HG03064 (cell line): ENCODE results near the gene COPG2.

ENCODE experiments used
- ATAC-seq: cut with Tn5 transposase; IDR thresholded peaks from one replicate; pipeline ENCODE4 v1.9.1; 2021; ENCODE audit warnings: low read depth; ENCODE audit not compliant: unreplicated experiment

Gene COPG2

DNA sequence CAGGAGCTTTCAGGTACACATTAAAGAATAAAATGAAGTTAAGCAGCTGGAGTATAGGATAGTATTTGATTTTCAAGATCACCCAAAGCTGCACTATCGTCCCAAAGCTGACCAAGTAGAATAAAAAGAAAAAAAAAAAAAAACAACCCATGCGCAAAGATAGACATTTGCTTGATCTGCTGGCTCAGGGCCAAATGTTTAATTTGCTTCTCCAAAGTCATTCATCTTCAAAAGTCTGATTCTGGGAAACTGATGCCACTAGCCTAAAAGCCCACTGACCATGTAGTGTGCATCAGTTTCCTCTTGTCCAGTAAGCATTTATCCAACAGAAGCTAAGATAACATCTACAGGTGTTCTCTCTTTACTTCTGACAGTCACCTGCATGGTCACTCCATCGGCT, 162.2 kb downstream of the COPG2 start:
- ATAC-seq: no peak

DNA sequence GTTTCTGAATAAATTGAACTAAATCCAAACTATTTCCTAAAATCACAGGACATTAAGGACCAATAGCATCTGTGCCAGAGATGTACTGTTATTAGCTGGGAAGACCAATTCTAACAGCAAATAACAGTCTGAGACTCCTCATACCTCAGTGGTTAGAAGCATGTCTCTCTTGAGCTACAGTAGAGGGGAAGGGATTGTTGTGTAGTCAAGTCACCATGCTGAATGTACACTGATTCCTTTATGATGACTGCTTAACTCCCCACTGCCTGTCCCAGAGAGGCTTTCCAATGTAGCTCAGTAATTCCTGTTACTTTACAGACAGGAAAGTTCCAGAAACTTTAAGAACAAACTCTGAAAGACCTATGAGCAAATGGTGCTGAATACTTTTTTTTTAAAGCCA, 162.8 kb downstream of the COPG2 start:
- no peak for ATAC-seq

GRCh38 chr7:130500910-130501309, 167.6 kb downstream of the COPG2 start:
- ATAC-seq: no peak

- no peak for ATAC-seq
Observed at GRCh38 chr7:130500463-130500862, 168.1 kb downstream of the COPG2 start.

DNA sequence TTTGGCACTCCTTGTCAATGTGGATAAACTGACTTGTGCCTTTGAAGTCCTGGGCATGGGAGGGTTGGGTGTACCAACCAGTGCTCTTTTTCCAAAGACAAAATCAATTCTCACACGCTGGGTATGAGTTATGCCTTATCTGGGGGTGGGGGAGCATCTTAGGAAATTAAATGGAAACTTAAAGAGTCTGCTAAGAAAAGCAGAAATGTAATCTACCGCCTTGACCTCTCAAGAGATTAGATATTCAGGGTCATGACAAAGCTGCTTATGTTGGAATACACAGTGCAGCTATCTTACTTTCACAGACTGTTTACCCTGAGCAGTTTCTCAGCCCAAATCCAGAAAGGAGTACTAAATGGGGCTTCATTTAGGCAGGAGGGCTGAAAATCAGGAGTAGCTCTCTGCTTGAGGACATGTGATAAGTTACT, 174.1 kb downstream of the COPG2 start:
- no peak for ATAC-seq

DNA sequence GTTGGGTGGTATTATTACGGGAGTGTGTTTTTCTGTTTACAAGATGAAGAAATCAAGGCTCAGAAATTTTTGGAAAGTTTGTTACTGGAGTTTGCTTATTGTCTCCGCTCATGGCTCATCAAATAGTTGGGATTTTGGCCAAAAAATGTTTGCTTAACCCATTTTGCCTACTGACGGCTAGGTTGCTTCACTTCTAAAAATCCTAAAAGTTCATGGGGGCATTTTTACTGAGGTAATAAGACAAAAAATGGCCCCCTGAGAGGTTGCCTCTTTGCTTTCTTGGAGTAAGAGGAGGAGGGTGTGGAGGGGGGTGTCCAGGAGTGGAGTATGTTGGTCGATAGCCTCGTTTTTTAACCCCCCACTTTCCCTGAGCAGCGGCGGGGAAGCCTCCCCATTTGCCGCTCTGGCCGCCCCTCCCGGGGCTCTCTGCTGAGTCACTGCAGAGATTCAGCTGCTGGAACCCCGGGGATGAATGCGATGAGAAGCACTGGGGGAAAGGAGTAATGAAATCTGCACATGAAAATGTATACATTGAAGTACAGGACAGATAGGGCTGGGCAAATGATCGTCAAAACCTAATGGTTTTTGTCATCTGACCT, 175.2 kb downstream of the COPG2 start:
- ATAC-seq: no peak

- ATAC-seq: no peak
Observed at GRCh38 chr7:130492523-130493274, 175.8 kb downstream of the COPG2 start.

DNA sequence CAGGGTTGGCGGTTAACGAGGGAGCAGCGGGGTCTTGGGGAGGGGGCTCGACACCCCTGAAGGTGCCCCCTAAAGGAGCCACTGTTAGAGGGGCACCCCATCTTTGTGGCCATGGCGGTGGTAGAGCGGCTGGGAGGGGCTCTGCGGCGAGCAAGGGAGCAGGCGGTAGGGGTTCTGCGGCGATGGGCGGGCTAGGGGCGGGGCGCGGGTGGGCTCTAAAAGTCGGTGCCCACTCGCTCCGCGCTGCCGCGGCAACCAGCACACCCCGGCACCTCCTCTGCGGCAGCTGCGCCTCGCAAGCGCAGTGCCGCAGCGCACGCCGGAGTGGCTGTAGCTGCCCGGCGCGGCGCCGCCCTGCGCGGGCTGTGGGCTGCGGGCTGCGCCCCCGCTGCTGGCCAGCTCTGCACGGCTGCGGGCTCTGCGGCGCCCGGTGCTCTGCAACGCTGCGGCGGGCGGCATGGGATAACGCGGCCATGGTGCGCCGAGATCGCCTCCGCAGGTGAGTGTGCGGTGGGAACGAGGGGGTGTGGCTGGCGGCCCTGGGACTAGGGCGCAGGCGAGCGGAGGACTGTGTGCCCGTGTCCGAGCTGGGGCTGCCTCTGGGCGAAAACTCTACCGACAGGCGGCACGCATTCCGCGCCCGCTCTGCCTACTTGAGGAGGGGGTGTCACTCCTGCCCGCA, 176.6 kb downstream of the COPG2 start, which contains the start of gene MEST:
TSS of gene MEST (plus strand) at position 245 of the 682 bp plus-strand sequence. CDS start at position 474, 229 bp downstream.
- ATAC-seq: no peak

- ATAC-seq: no peak
Observed at GRCh38 chr7:130490888-130491804, 177.4 kb downstream of the COPG2 start.

DNA sequence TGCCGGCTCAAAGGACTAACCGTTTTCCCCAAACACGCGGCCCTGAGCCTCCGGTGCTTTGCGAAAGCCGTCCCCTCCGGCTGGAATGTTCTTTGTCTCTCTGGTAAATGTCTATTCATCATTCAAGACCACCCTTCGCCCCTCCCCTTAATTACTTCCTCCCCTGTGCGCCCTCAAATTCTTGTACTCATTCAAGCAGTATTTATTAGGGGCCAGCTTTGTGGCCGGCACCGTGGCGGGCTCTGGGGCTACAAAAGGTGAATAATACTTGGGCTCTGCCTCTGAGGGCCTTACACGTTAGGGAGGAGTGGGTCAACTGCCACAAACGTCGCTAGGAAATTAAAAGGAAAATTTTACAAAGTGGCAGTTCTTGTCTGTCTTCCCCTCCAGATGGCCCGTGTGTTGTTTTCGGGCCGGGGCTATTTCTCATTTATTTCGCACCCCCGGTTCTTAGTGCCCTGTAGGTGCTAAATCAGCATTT, 178.2 kb downstream of the COPG2 start:
- ATAC-seq: no peak

- ATAC-seq: no peak
Observed at GRCh38 chr7:130489140-130489983, 179.2 kb downstream of the COPG2 start.

- no peak for ATAC-seq
Observed at GRCh38 chr7:130488392-130489139, 180.0 kb downstream of the COPG2 start.

DNA sequence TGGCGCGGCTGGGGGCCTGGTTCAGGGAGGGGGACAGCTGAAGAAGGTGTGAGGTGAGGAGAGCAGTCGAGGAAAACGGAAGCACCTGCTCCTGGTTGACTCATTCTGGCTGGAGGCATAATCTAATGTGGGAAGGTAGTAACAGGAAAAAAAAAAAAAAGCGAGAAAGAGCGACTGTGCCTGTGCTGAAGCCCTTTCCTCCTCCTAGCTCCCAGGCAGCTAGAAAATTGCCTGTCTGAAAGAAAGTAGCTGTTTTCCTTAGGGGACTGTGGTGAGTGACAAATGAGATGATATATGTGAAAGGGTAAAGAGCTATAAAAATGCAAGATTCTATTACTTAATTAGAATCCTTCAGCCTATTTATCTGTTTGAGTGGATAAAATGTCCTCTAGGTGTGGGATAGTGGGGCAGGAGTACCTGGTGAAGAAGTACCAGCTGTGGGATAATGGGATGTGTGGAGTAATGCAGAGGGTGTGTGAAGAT, 181.6 kb downstream of the COPG2 start:
- no peak for ATAC-seq

GRCh38 chr7:130486114-130486953, 182.2 kb downstream of the COPG2 start:
- no peak for ATAC-seq

- no peak for ATAC-seq
Observed at GRCh38 chr7:130485734-130486113, 182.8 kb downstream of the COPG2 start.

DNA sequence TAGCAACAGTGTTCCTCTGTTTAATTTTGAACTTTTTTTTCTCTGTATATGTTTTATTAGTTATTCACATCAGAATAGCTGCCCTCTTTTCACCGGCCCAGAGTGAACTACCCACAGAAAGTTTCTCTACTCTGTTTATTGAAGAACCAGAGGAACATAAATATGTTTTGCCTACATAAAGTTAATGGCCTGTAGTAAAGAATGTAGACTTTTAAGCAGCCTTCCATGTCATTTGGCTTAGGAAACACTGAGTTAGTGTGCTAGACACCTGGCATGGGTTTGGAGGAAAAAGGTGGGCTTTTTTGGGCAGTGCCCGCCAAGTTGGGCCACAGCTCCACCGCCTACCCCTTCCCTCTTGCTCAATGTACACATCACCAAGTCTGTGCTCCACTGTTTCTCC, 185.5 kb downstream of the COPG2 start:
- ATAC-seq: no peak

- no peak for ATAC-seq
Observed at GRCh38 chr7:130481898-130482297, 186.7 kb downstream of the COPG2 start.
